HG03196 (cell line): ENCODE data around the gene AK2.
"Not testable (repeated sequence)": the region's sequence is repeated elsewhere in the genome, so short reads cannot be mapped to it uniquely, and the experiment has no call there.

ENCODE experiments used
- ATAC-seq: cut with Tn5 transposase; IDR thresholded peaks from one replicate; pipeline ENCODE4 v1.9.1; 2021; ENCODE audit not compliant: unreplicated experiment

Gene AK2

GRCh38 chr1:33001282-33001681 lies 35.4 kb downstream of the AK2 start:
- no peak for ATAC-seq

GRCh38 chr1:33000427-33001026 lies 36.2 kb downstream of the AK2 start:
- ATAC-seq, result no peak

GRCh38 chr1:32998997-32999396 lies 37.7 kb downstream of the AK2 start:
- ATAC-seq, result no peak

GRCh38 chr1:32998064-32998463 lies 38.6 kb downstream of the AK2 start:
- ATAC-seq, result no peak

DNA sequence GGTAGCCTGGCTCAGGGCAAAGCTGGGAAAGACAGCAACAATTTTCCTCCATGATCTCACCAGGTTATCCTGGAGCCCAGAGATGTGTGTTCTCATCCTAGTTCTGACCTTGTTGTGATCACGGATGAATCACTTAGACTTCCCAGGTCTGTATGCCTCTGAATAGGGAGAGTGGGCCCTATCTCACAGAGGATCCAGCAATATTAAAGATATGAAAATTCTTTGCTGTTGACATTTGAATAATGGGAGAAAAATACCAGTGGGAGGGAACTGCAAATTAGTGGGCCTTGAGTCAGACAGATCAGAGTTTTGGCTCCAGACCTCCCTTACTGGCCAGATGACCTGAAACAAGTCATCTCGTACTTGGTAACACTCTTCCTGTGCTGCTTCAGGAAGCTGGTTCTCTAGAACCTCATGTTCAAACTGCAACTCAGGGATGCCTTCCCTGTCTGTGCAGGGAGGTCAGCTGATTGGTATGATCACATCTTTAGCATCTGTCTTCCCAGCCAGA lies 39.2 kb downstream of the AK2 start:
- no peak for ATAC-seq

DNA sequence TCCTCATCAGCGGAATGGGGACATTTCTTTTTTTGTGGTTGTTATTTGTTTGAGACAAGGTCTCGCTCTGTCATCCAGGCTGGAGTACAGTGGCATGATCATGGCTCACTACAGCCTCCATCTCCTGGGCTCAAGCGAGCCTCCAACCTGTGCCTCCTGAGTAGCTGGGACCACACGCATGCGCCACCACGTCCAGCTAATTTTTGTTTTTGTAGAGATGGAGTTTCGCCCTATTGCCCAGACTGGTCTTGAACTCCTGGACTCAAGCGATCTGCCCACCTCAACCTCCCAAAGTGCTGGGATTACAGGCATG lies 43.4 kb downstream of the AK2 start:
- ATAC-seq, result not testable (repeated sequence)

DNA sequence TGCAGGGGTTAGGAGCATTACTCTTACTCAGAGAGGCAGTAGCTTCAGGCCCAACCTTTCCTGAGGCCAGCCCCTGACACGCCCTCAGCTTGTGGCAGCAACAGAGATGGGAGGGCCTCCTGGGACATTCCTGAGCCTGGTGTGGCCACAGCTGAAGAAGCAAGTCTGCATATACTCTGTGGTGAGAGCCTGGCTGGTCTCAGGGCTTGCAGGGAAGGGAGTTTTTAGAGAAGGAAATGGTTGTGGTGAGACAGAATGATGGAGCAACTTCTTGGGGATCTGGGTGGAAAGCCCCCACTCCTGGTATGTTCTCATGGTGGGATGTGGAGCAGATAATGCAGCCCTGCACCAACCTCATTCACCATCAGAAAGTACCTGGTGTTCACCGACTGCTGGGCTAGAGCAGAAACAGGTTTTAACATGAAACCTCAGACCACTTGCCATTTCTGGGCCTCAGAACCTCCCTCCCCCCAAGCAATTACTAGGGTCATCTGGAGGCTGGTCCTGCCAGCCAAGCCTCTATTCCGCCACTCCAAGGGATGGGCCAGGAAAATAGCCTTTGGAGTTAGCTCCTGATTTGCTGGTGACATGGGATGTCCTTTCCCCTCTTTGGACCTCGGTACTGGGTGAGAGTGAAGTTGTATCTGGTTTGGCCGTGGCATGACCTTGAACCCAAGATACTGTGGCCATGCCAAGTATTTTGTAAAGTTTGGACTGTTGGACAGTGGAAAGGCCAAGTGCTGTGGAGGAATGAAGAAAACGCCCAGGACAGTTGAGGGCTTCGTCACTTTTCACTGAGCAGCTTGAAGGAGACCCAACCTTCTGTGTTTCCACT lies 44.0 kb downstream of the AK2 start:
- ATAC-seq, result peak; percentile 79

DNA sequence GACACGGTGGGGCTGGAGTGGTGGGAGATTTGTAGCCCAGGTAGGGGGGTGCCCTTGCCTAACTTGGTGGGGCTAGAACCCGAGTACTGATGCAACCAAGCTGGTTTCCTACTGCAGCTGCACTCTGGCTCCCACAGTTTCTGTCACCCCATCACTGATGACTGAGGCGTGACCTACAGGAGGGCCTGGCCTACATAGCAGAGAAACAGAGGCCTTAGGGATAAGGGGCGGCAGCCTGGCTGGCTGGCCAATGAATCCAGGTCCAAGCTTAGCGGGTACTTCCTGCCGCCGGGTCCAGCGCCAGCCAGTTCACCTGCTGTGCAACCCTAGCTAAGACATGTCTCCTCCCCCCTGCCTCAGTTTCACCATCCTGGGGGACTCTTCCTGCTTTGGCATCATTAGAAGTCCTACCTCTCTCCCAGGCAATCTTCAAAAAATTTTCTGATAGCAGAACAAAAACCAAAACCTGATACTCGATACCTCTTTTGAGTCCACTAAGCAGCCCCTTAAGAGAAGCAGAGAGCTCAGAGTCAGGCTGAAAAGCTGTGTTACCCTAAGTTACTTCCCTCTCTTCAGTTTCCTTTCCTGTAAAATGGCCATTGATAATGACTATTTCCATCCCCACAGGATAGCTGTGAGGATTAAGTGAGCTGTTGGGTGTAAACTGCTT lies 44.7 kb downstream of the AK2 start:
- ATAC-seq, result peak; percentile 22

DNA sequence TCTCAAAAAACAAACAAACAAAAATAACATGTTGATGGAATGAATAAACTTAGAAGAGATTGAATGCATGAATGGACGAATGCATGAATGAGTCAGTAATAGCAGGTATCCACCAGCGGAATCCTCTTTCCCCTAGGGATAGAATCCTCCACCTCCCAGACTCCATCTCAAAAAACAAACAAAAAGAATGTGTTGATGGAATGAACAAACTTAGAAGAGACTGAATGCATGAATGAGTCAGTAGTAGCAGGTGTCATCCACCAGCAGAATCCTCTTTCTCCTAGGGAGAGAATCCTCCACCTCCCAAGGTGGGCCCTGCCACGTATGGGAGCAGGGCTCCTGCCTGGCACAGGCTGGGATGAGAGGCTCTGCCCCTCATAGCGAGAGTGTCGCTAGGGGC lies 45.3 kb downstream of the AK2 start:
- no peak for ATAC-seq

- ATAC-seq, result no peak
Observed at GRCh38 chr1:32990887-32991286, 45.8 kb downstream of the AK2 start.

DNA sequence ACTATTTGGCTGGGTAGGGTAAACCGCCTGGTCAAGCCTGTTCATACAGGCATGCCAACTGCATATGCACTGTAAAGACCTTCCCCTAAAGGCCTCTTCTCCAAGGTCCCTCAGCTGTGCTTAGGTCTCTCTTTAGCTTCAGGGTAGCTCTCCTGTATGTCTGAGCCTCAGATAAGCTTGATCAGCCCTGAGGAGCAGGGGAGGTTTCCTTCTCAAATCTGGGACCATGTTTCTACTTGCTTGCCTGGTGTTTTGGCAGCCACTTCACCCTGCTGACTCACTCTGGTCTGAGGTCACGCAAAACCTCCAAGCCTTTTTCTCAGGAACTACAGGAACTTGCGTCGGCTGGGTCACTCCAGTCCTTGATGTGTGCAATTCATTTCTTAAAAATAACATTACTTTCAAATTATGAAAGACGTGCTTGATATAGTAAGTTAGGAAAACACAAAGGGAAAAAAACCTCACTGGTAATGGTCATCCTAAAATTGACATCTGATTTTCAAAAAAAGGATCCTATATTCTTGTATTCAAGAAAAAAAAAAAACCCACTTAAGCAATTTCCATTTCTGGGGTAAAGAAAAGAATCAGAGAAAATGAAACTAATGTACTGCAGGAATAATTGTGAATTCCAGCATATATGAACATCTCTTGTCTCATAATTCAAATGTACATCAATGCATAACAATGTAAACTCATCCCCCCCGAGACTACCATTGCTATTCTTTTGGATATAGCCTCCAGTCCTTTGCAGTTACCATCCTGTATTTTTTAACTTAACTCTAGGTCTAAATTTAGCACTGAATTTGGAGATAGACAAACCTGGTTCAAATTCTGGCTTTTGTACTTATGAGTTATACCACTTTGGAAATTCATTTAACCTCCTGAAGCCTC lies 47.3 kb downstream of the AK2 start:
- no peak for ATAC-seq

DNA sequence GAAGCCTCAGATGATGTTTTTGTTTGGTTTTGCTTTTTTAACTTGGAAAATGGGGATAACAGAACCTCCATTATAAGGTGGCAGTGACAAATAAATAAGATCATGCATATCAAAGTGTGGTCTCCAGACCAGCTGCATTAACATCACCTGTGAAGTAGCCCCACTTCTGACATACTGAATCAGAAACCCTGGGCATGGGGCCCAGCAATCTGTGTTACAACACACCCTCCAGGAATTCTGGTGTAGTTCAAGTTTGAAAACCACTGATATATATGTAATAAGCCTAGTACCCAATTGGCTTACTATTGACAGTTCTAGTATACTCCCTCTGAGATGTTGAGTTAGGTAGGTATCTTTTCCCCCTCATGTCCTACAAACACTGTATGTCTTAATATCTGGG lies 48.0 kb downstream of the AK2 start:
- no peak for ATAC-seq

GRCh38 chr1:32985226-32985625 lies 51.5 kb downstream of the AK2 start:
- ATAC-seq, result no peak

GRCh38 chr1:32984455-32985171 lies 52.1 kb downstream of the AK2 start:
- ATAC-seq, result no peak

DNA sequence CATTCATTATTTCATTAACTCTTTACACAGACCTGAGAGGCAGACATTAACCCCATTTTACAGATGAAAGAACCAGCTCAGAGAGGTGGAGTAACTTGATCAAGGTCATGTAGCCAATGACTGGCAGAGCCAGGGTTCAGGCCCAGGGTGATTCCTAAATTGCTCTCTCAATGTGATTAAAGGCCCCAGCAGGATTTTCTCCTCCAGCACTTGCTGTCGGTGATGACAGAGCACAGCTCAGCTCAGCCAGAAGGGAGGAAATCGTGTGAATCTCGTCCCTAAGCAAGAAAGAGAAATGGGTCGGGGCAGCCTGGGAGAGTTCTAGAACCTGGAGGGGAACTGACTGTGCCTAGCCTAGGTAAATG lies 52.6 kb downstream of the AK2 start:
- no peak for ATAC-seq

- no peak for ATAC-seq
Observed at GRCh38 chr1:32983020-32983419, 53.7 kb downstream of the AK2 start.

DNA sequence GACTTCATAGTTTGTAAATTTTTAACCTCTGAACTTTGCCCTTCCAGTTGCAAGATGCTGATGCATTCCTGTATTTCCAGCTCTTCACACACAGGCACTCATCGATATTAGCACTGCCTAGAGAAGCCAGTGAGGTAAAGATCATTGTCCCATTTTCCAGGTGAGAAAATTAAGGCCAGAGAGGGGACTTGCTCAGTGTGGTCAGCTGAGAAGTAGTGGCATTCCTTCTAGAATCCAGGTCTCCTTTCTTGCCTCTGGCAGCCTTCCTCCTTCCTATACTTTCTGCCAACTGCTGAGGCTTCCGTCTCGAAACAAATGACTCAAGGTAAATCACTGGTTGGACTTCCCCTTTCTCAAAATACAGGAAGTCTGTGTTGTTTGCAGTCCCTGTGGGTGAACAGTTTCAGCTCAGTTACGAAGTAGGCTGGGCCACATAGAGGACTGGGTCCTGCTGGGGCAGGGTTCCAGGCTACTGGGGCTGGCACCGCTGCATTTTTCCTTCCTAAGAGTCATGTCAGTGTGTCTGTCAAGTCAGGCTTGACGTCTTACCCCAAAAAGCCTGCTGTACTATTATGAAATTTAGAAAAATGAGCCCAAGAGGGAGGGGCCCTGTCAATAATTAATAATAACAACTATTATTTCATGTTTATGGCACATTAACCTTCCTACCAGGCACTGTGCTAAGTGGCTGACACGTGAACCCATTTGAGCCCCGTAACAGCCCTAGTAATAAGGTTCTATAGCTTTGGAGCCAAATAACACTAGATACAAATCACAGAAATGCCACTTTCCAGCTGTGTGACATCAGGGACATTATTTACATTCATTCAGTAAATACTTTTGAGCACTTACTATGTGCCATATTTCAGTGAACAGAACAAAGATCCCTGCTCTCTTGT lies 55.4 kb downstream of the AK2 start:
- ATAC-seq, result peak; percentile 89

DNA sequence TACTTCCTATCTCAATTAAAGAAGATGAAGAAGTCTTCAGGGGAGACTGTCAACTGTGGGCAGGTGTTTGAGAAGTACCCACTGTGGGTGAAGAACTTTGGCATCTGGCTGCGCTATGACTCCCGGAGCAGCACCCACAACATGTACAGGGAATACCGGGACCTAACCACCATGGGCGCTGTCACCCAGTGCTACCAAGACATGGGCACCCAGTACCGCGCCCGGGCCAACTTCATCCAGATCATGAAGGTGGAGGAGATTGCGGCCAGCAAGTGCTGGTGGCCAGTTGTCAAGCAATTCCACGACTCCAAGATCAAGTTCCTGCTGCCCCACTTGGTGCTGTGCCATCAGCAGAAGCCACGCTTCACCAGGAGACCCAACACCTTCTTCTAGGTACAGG lies 56.6 kb downstream of the AK2 start:
- no peak for ATAC-seq

GRCh38 chr1:32978854-32979253 lies 57.8 kb downstream of the AK2 start:
- ATAC-seq, result no peak
